Measurements from ENCODE around the gene TPCN2. TPM values are rescaled to one million over a fixed set of nuclear protein-coding genes. Genes with fewer than 3 reads are reported as not detected.
A peak's percentile ranks its signal among the peaks of the same experiment; 100 is the strongest.

The TPCN2 gene
- total and polyA plus RNA-seq, 4 donors: 6.4 to 20.8 (median 12.1) TPM

DNA sequence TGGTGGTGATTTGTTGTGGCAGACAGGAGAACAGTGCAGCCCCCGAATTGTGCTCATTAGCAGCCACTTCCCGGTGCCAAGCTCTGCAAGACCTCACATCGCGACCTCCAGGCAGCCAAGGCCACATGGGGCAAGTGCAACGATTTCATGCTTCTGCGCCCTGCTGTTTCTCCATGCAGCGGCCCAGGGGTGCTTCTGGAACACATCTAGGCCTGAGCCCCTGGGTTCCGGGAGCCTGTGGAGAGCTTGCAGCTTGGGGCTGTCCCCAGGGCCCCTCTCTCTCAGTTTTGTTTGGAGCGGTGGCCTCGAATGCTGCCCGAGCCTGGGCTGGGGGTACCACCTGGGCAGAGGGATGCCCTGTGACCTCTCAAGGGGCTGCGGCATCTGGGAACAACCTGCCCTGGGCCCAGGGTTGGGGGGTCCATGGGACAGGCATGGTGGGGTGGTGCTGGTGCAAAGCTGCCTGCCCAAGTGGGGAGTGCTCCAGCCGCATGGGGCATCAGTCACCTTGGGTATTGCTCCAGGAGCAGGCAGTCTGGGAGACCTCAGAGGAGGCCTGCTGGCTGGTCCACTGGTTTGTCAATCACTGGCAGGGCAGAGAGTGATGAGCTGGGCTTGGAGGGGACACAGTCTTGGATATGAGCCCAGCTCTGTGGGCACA, 51.9 kb downstream of the TPCN2 start:
- 59% methylated on average over 13 of the region's 13 CpGs for WGBS
- no peak for DNase-seq (ENCODE audit: low spot score)

DNA sequence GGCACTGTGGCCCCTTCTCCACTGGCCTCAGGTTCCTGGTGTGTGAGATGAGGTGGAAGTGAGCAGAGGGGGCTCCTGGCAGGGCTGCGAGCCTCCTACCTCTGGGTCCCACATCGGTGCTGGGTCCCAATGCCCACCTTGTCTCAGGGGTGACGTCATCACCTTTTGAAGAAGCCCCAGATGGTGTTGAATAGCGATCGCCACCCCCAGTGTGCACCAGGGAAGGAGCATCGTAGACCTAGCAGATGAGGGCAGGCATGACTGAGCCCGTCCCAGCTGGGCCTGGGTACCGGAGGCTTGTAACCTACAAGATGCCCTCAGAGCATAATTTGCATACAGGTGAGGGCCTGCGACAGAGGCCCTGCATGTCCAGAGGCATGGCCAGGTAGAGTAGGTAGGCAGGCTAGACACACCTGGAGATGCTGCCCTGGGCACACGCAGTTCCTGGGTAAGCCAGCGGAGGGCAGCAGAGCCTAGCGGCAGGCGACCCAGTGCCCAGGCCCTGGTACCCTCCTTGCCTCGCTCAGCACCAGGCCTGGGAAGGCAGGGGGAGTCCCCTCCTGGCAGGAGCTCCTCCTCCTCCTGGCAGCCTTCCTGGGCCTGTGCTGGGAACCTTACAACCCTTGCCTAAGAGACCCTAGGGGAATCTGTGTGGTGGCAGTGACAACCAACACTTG, 52.5 kb downstream of the TPCN2 start:
- Histone ChIP-seq H3K9ac (ENCODE audit: low read depth in 1 of 2, low read length in 2 of 2) (no peak overlapping the region), H3K4me3 (ENCODE audit: low read depth in 1 of 3, low read length in 3 of 3) (no peak overlapping the region), H3K27ac (ENCODE audit: low read depth in 1 of 2, low read length in 2 of 2) (no peak overlapping the region), H3K9me3 (ENCODE audit: control insufficient read depth in 4 of 4, low read length in 3 of 4) (no peaks in the 10 kb centered on the region), H3K36me3 (ENCODE audit: control insufficient read depth in 4 of 4, insufficient read depth in 3 of 4, low read depth in 1 of 4, low read length in 3 of 4) (no peaks in the 10 kb centered on the region), H3K4me1 (ENCODE audit: control insufficient read depth in 4 of 4, insufficient read depth in 4 of 4, low read length in 3 of 4) (peaks cover 0 to 4% (median 0%) of the 10 kb centered on the region in 4 donors), H3K27me3 (ENCODE audit: control insufficient read depth in 4 of 4, insufficient read depth in 4 of 4, low read length in 3 of 4) (no peaks in the 10 kb centered on the region)
- WGBS: 26% methylated on average over 14 of the region's 14 CpGs
- peak; percentile 84 for DNase-seq (ENCODE audit: low spot score)
- TF ChIP-seq, protein P1, sequence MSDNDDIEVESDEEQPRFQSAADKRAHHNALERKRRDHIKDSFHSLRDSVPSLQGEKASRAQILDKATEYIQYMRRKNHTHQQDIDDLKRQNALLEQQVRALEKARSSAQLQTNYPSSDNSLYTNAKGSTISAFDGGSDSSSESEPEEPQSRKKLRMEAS (IDR thresholded peaks at IDR 0.05): no peak
- TF ChIP-seq RAD21 (IDR thresholded peaks at IDR 0.05) (peak; percentile 99 to 100), CTCF (IDR thresholded peaks at IDR 0.05; ENCODE audit: low read depth, low read length, missing input control) (peak; percentile 99)

More for the DNA sequence above, 51.9 kb downstream of the TPCN2 start:
- H3K9me3 ChIP-seq (ENCODE audit: control insufficient read depth in 4 of 4, low read length in 3 of 4): no peaks in the 10 kb centered on the region
- no peaks in the 10 kb centered on the region for H3K27me3 ChIP-seq (ENCODE audit: control insufficient read depth in 4 of 4, insufficient read depth in 4 of 4, low read length in 3 of 4)
- H3K4me3 ChIP-seq (ENCODE audit: low read depth in 1 of 3, low read length in 3 of 3): no peak overlapping the region
- TF ChIP-seq SP1 (IDR thresholded peaks at IDR 0.05): no peak
- no peak overlapping the region for H3K9ac ChIP-seq (ENCODE audit: low read depth in 1 of 2, low read length in 2 of 2)
- H3K36me3 ChIP-seq (ENCODE audit: control insufficient read depth in 4 of 4, insufficient read depth in 3 of 4, low read depth in 1 of 4, low read length in 3 of 4): no peaks in the 10 kb centered on the region
- H3K27ac ChIP-seq (ENCODE audit: low read depth in 1 of 2, low read length in 2 of 2): no peak overlapping the region
- peaks cover 0 to 4% (median 0%) of the 10 kb centered on the region in 4 donors for H3K4me1 ChIP-seq (ENCODE audit: control insufficient read depth in 4 of 4, insufficient read depth in 4 of 4, low read length in 3 of 4)

GRCh38 chr11:69101792-69102695, 53.3 kb downstream of the TPCN2 start:
- peaks cover 0 to 4% (median 0%) of the 10 kb centered on the region in 4 donors for H3K4me1 ChIP-seq (ENCODE audit: control insufficient read depth in 4 of 4, insufficient read depth in 4 of 4, low read length in 3 of 4)
- no peaks in the 10 kb centered on the region for H3K27me3 ChIP-seq (ENCODE audit: control insufficient read depth in 4 of 4, insufficient read depth in 4 of 4, low read length in 3 of 4)
- H3K9ac ChIP-seq (ENCODE audit: low read depth in 1 of 2, low read length in 2 of 2): no peak overlapping the region
- DNase-seq (ENCODE audit: low spot score): no peak
- 66% methylated on average over 17 of the region's 17 CpGs for WGBS
- no peak overlapping the region for H3K4me3 ChIP-seq (ENCODE audit: low read depth in 1 of 3, low read length in 3 of 3)
- no peaks in the 10 kb centered on the region for H3K9me3 ChIP-seq (ENCODE audit: control insufficient read depth in 4 of 4, low read length in 3 of 4)
- no peaks in the 10 kb centered on the region for H3K36me3 ChIP-seq (ENCODE audit: control insufficient read depth in 4 of 4, insufficient read depth in 3 of 4, low read depth in 1 of 4, low read length in 3 of 4)
- TF ChIP-seq CTCF (IDR thresholded peaks at IDR 0.05; ENCODE audit: low read depth, low read length, missing input control): no peak
- TF ChIP-seq REST (IDR thresholded peaks at IDR 0.05): no peak
- no peak for TF ChIP-seq ATF3 (IDR thresholded peaks at IDR 0.05)
- no peak for TF ChIP-seq YY1 (IDR thresholded peaks at IDR 0.05)
- TF ChIP-seq RAD21 (IDR thresholded peaks at IDR 0.05): no peak
- no peak for TF ChIP-seq HNF4A (conservative IDR thresholded peaks at IDR 0.05)
- no peak for TF ChIP-seq FOXA2 (IDR thresholded peaks at IDR 0.05)
- TF ChIP-seq NR2F2 (IDR thresholded peaks at IDR 0.05): no peak
- no peak for TF ChIP-seq TAF1 (conservative IDR thresholded peaks at IDR 0.05)
- no peak for TF ChIP-seq GABPA (IDR thresholded peaks at IDR 0.05 in 1 of 2, conservative IDR thresholded peaks at IDR 0.05 in 1 of 2)
- H3K27ac ChIP-seq (ENCODE audit: low read depth in 1 of 2, low read length in 2 of 2): no peak overlapping the region
